H9 (cell line): ENCODE results near the gene CDYL2. TPM values are rescaled to one million over a fixed set of nuclear protein-coding genes. Genes with fewer than 3 reads are reported as not detected.

ENCODE experiments used
- DNase-seq: peaks from one replicate; pipeline ENCODE4 v3.0.0-alpha.2; 2017
- H2AFZ ChIP-seq: one replicate; pipeline ENCODE4 v1.6.1; 2013; ENCODE audit warnings: mild to moderate bottlenecking, low read length, control low read depth, moderate library complexity
- H2AK5ac ChIP-seq: 2 replicates; pipeline ENCODE4 v1.6.1; 2013; ENCODE audit warnings: low read length, control low read depth, mixed read lengths; ENCODE audit not compliant: insufficient read length
- H2BK120ac ChIP-seq: one replicate; pipeline ENCODE4 v1.6.1; 2013; ENCODE audit warnings: low read depth, mild to moderate bottlenecking, low read length, control low read depth, inconsistent platforms; ENCODE audit not compliant: poor library complexity, severe bottlenecking
- H2BK12ac ChIP-seq: 2 replicates; pipeline ENCODE4 v1.6.1; 2013; ENCODE audit warnings: low read length, control low read depth, mixed read lengths, low read depth; ENCODE audit not compliant: insufficient read length
- H2BK15ac ChIP-seq: 2 replicates; pipeline ENCODE4 v1.6.1; 2013; ENCODE audit warnings: low read depth, low read length, control low read depth
- H2BK20ac ChIP-seq: one replicate; pipeline ENCODE4 v1.6.1; 2013; ENCODE audit warnings: low read depth, mild to moderate bottlenecking, low read length, control low read depth, inconsistent platforms; ENCODE audit not compliant: poor library complexity, severe bottlenecking
- H2BK5ac ChIP-seq: 2 replicates; pipeline ENCODE4 v1.6.1; 2013; ENCODE audit warnings: low read length, control low read depth, mixed read lengths; ENCODE audit not compliant: insufficient read length
- H3K14ac ChIP-seq: 2 replicates; pipeline ENCODE4 v1.6.1; 2013; ENCODE audit warnings: low read length, control low read depth; ENCODE audit not compliant: insufficient read depth
- H3K18ac ChIP-seq: 2 replicates; pipeline ENCODE4 v1.6.1; 2013; ENCODE audit warnings: low read depth, mild to moderate bottlenecking, mixed read lengths, low read length, control low read depth; ENCODE audit not compliant: insufficient read length
- H3K23ac ChIP-seq: 2 replicates; pipeline ENCODE4 v1.6.1; 2013; ENCODE audit warnings: low read length, control low read depth, mixed read lengths, low read depth; ENCODE audit not compliant: insufficient read length
- H3K23me2 ChIP-seq: 2 replicates; pipeline ENCODE4 v1.6.1; 2013; ENCODE audit warnings: low read depth, mild to moderate bottlenecking, mixed read lengths, low read length, control low read depth; ENCODE audit not compliant: insufficient read length, poor library complexity, severe bottlenecking
- H3K27ac ChIP-seq: 2 replicates; pipeline ENCODE4 v1.5.1; 2013; ENCODE audit warnings: low read length, control low read depth, mixed read lengths, low read depth; ENCODE audit not compliant: insufficient read length
- H3K27me3 ChIP-seq: 2 replicates; pipeline ENCODE4 v1.6.1; 2013; ENCODE audit warnings: low read length, control low read depth, inconsistent platforms; ENCODE audit not compliant: insufficient read depth
- H3K4ac ChIP-seq: 2 replicates; pipeline ENCODE4 v1.6.1; 2013; ENCODE audit warnings: low read depth, mild to moderate bottlenecking, control low read depth, inconsistent platforms, low read length, moderate library complexity
- H3K4me1 ChIP-seq: 2 replicates; pipeline ENCODE4 v1.6.1; 2013; ENCODE audit warnings: low read length, control low read depth, inconsistent platforms; ENCODE audit not compliant: insufficient read depth
- H3K4me2 ChIP-seq: 2 replicates; pipeline ENCODE4 v1.6.1; 2013; ENCODE audit warnings: low read length, control low read depth, mixed read lengths; ENCODE audit not compliant: insufficient read length, insufficient read depth
- H3K56ac ChIP-seq: 2 replicates; pipeline ENCODE4 v1.6.1; 2013; ENCODE audit warnings: low read depth, mild to moderate bottlenecking, mixed read lengths, low read length, control low read depth; ENCODE audit not compliant: insufficient read length
- H3K79me1 ChIP-seq: 2 replicates; pipeline ENCODE4 v1.6.1; 2013; ENCODE audit warnings: low read depth, mild to moderate bottlenecking, moderate library complexity, low read length, control low read depth, inconsistent platforms; ENCODE audit not compliant: insufficient read depth, poor library complexity, severe bottlenecking
- H3K79me2 ChIP-seq: 2 replicates; pipeline ENCODE4 v1.6.1; 2013; ENCODE audit warnings: low read length, control low read depth, inconsistent platforms; ENCODE audit not compliant: insufficient read depth
- H3K9ac ChIP-seq: 2 replicates; pipeline ENCODE4 v1.6.1; 2013; ENCODE audit warnings: low read length, control low read depth, mixed read lengths; ENCODE audit not compliant: insufficient read length; ENCODE audit errors: extremely low read depth
- H3K9me3 ChIP-seq: one replicate; pipeline ENCODE4 v1.6.1; 2013; ENCODE audit warnings: low read depth, low read length, inconsistent platforms; ENCODE audit not compliant: control insufficient read depth
- H3T11ph ChIP-seq: one replicate; pipeline ENCODE4 v1.6.1; 2013; ENCODE audit warnings: mild to moderate bottlenecking, low read length, control low read depth, inconsistent platforms
- H4K20me1 ChIP-seq: one replicate; pipeline ENCODE4 v1.6.1; 2013; ENCODE audit not compliant: control insufficient read depth, insufficient read length, insufficient read depth
- H4K5ac ChIP-seq: 2 replicates; pipeline ENCODE4 v1.6.1; 2013; ENCODE audit warnings: low read depth, mild to moderate bottlenecking, mixed read lengths, low read length, control low read depth; ENCODE audit not compliant: insufficient read length
- H4K8ac ChIP-seq: replicated peaks from 2 replicates; pipeline ENCODE4 v1.6.1; 2013; ENCODE audit warnings: low read length, control low read depth, mixed read lengths, low read depth; ENCODE audit not compliant: insufficient read length
- H4K91ac ChIP-seq: 2 replicates; pipeline ENCODE4 v1.6.1; 2013; ENCODE audit warnings: low read depth, mild to moderate bottlenecking, moderate library complexity, mixed read lengths, low read length, control low read depth; ENCODE audit not compliant: insufficient read length
- H3K27ac Mint-ChIP-seq, 3 experiments: 2 replicates in 2 of 3; 3 replicates in 1 of 3; pipeline ENCODE4 v1.8.0; 2020 to 2021; ENCODE audit warnings: mixed read lengths in 3 of 3, mild to moderate bottlenecking in 1 of 3, moderate library complexity in 1 of 3
- H3K27me3 Mint-ChIP-seq: 2 replicates; pipeline ENCODE4 v1.8.0; 2021; ENCODE audit warnings: low read depth, mild to moderate bottlenecking, moderate library complexity, mixed read lengths
- H3K36me3 Mint-ChIP-seq, 3 experiments: 2 replicates in 2 of 3; 3 replicates in 1 of 3; pipeline ENCODE4 v1.8.0; 2020 to 2021; ENCODE audit warnings: low read depth in 3 of 3, mixed read lengths in 3 of 3; ENCODE audit not compliant: insufficient read depth in 1 of 3
- H3K4me1 Mint-ChIP-seq, 2 experiments: 2 replicates each; pipeline ENCODE4 v1.8.0; 2020; ENCODE audit warnings: mixed read lengths in 2 of 2
- H3K4me3 Mint-ChIP-seq, 2 experiments: 2 replicates in 1 of 2; 3 replicates in 1 of 2; pipeline ENCODE4 v1.8.0; 2020 to 2021; ENCODE audit warnings: mild to moderate bottlenecking in 2 of 2, mixed read lengths in 2 of 2, moderate library complexity in 1 of 2
- H3K9me3 Mint-ChIP-seq, 2 experiments: 2 replicates in 1 of 2; 3 replicates in 1 of 2; pipeline ENCODE4 v1.8.0; 2020; ENCODE audit warnings: mild to moderate bottlenecking in 2 of 2, mixed read lengths in 2 of 2, moderate library complexity in 1 of 2
- WGBS: extraction: QIAGEN DNeasy Blood & Tissue Kit; methylation state at CpG from one replicate; pipeline ENCODE4 v1.1.7; 2013; ENCODE audit warnings: missing lambda C conversion rate, low lambda C conversion rate, mixed read lengths; ENCODE audit not compliant: insufficient read length; ENCODE audit errors: extremely low coverage; 5-methylcytosine and 5-hydroxymethylcytosine counted together
- total RNA-seq: library from RNA; stranded (reverse); gene quantifications from 2 replicates; pipeline ENCODE4 v1.2.1, GENCODE V29; 2021
- TF ChIP-seq, protein P1 (sequence below): fragments of 200-600 bp; sonication (generic); conservative IDR thresholded peaks from 3 replicates; pipeline ENCODE4 v1.8.0; 2021; ENCODE audit warnings: antibody characterized with exemption, mild to moderate bottlenecking

Gene CDYL2
- total RNA-seq, 1 experiment from 2014 or later = 4.2 TPM

GRCh38 chr16:80611171-80611929 is 193.0 kb downstream of the CDYL2 start:
- Histone ChIP-seq H2BK15ac (no peak overlapping the region), H4K91ac (no peak overlapping the region), H4K5ac (no peak overlapping the region), H2AFZ (no peak overlapping the region), H3K23ac (no peak overlapping the region), H3K79me2 (no peaks in the 10 kb centered on the region), H2BK20ac (no peak overlapping the region), H2BK12ac (no peak overlapping the region), H3T11ph (no peak overlapping the region), H3K9me3 (no peaks in the 10 kb centered on the region), H4K8ac (no peak overlapping the region), H3K4ac (no peak overlapping the region), H2BK5ac (no peak overlapping the region), H3K56ac (no peak overlapping the region), H3K27ac (no peak overlapping the region), H3K14ac (no peak overlapping the region), H3K18ac (no peak overlapping the region), H3K9ac (no peak overlapping the region), H3K4me2 (no peak overlapping the region), H2AK5ac (no peak overlapping the region), H3K4me1 (no peaks in the 10 kb centered on the region; the same call in 1 of the 2 replicates), H3K79me1 (no peaks in the 10 kb centered on the region), H3K23me2 (no peaks in the 10 kb centered on the region), H2BK120ac (no peak overlapping the region), H3K27me3 (no peaks in the 10 kb centered on the region), H4K20me1 (no peaks in the 10 kb centered on the region)
- Mint-ChIP-seq H3K27me3 (no peaks in the 10 kb centered on the region; the same call in none of the 2 replicates), H3K27ac (peak overlapping the region in 1 of 3 experiments; percentile 22; a peak in 1 of 7 replicates), H3K36me3 (peaks cover 0 to 7% (median 0%) of the 10 kb centered on the region in 3 experiments; a peak in 4 of 7 replicates), H3K9me3 (peaks cover 6 to 12% of the 10 kb centered on the region in 2 experiments), H3K4me3 (no peak overlapping the region), H3K4me1 (peaks cover 4 to 12% of the 10 kb centered on the region in 2 experiments)
- no CpG with 5 or more reads among the region's 16 CpGs for WGBS
- no peak for DNase-seq
- TF ChIP-seq, protein P1, sequence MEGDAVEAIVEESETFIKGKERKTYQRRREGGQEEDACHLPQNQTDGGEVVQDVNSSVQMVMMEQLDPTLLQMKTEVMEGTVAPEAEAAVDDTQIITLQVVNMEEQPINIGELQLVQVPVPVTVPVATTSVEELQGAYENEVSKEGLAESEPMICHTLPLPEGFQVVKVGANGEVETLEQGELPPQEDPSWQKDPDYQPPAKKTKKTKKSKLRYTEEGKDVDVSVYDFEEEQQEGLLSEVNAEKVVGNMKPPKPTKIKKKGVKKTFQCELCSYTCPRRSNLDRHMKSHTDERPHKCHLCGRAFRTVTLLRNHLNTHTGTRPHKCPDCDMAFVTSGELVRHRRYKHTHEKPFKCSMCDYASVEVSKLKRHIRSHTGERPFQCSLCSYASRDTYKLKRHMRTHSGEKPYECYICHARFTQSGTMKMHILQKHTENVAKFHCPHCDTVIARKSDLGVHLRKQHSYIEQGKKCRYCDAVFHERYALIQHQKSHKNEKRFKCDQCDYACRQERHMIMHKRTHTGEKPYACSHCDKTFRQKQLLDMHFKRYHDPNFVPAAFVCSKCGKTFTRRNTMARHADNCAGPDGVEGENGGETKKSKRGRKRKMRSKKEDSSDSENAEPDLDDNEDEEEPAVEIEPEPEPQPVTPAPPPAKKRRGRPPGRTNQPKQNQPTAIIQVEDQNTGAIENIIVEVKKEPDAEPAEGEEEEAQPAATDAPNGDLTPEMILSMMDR = no peak
